GM19467 (cell line): ENCODE results near the gene RXRB.
"Not testable (repeated sequence)": the region's sequence is repeated elsewhere in the genome, so short reads cannot be mapped to it uniquely, and the experiment has no call there.

ENCODE experiments used
- ATAC-seq: cut with Tn5 transposase; IDR thresholded peaks from one replicate; pipeline ENCODE4 v1.9.1; 2021; ENCODE audit warnings: mild to moderate bottlenecking, moderate library complexity; ENCODE audit not compliant: unreplicated experiment

Gene RXRB

GRCh38 chr6:33200219-33201146 lies at the start of gene RXRB, which contains the start of gene SLC39A7:
Gene RXRB, minus strand, starts transcription at chr6:33200665. Its CDS starts 189 bp downstream, at chr6:33200476.
Gene SLC39A7, plus strand, starts transcription at chr6:33200867. Its CDS starts 379 bp downstream, at chr6:33201246.
- ATAC-seq = peak; percentile 45

GRCh38 chr6:33249732-33250630 lies 49.5 kb upstream of the RXRB start:
- no peak for ATAC-seq

DNA sequence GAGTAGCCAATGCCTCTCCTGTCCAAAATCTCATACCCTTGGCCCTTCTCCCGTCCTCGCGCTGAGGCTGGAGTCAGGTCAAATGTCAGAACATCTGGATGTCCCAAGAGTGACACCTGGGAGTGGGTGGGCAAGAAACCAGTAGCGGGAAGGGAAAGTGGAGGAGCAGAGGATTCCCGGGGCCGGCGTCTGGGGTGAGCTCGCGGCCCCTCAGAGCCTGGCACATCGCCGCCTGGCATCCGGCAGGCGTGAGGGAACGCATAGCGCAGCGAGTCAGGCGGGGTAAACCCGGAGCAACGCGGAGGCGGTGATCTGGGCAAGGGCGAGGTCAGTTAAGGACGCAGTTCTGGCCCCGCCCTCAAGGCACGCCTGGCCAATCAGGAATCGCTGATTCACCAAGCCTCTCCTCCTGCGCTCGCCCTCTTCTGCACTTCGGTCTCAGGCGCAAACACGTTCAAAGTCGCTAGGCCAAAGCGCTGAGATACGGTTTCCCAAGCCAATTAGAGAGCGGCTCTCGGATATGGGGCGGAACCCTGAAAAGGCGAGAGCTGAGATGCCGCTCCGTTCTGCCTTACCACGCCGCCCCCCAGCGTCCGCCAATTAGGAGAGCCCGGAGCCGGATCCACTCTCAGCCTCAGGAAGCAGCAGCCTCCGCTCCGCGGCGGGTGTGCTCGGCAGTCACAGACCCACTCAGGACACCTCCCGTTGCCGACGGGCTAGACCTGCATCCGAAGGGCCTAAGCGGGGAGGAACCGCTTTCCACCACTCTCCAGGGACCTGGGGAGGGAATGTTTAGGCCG lies 48.7 kb upstream of the RXRB start:
- peak; percentile 86 for ATAC-seq

GRCh38 chr6:33248643-33248931 lies 48.1 kb upstream of the RXRB start:
- peak; percentile 0 for ATAC-seq

DNA sequence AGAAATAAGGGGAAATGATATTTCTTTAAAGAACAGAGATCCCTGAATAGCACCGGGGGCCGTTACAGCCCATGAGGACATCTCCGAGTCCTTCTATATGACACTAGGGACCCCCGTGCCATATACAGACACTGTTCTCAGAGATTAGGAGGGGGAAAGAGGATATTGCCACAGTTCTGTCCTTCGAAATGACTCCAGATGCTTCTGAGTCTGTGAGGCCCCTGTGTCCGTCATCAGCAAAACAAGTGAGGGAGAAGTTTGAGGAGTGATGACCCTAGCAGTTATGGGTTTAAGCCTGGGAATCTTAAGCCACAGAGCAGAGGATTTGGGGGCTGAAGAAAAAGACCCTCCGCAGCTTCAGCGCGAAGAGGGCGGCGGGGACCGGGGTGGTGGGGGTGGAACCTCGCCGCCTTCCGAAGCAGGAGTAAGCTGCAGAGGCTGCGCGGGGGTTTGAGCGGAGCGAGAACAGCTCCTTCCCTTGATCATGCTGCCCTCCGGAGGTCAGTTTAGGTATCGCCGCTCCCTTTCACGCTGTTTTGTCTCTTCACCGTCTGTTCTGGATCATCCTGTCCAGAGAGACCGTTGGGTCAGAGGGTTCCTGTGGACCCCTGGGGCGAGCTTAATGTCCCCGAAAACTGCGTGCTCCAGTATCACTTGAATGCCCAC lies 47.6 kb upstream of the RXRB start:
- ATAC-seq = no peak

GRCh38 chr6:33243476-33243875 lies 43.0 kb upstream of the RXRB start:
- no peak for ATAC-seq

DNA sequence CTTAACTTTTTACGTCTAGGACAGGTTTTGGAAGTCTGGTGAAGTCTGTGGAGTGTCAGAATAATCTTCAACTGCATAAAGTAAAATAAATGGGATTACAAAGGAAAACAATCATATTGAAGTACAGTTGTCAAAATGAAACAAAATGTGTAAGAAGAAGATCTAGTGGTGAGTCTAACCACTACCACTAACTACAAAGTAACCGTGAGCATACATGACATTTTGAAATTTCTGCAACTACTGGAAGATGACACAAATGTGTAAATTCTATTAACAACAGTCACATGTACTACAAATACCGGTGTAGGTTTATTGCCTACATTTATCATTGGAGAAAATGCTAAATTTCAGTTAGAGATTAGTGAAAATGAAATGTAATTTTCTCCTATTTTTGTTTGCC lies 41.5 kb upstream of the RXRB start:
- no peak for ATAC-seq

GRCh38 chr6:33237741-33238140 lies 37.3 kb upstream of the RXRB start:
- ATAC-seq = no peak

- no peak for ATAC-seq
Measured at GRCh38 chr6:33236852-33237251, 36.4 kb upstream of the RXRB start.

- no peak for ATAC-seq
Measured at GRCh38 chr6:33236328-33236727, 35.9 kb upstream of the RXRB start.

GRCh38 chr6:33235221-33235634 lies 34.8 kb upstream of the RXRB start:
- ATAC-seq = no peak

- not testable (repeated sequence) for ATAC-seq
Measured at GRCh38 chr6:33226503-33227120, 26.1 kb upstream of the RXRB start.

- no peak for ATAC-seq
Measured at GRCh38 chr6:33217681-33218080, 17.2 kb upstream of the RXRB start.

DNA sequence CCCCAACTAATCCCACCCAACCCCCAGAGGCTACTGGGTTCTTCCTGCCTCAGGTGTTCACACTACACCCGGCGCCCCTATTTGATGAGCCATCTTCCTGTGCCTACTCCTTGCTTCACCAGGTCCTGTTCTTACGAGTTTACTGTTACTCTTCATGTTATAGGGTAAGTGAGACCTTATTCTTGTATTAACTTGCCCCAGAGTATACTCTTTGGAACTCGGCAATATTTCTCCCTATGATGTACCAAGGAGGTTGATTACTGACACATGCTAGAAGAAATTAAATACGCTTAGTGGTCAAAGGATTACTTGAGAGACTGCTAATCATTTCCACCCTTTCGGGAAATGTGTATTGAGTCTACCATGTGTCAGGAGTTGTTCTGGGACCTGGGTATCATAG lies 16.8 kb upstream of the RXRB start:
- no peak for ATAC-seq

DNA sequence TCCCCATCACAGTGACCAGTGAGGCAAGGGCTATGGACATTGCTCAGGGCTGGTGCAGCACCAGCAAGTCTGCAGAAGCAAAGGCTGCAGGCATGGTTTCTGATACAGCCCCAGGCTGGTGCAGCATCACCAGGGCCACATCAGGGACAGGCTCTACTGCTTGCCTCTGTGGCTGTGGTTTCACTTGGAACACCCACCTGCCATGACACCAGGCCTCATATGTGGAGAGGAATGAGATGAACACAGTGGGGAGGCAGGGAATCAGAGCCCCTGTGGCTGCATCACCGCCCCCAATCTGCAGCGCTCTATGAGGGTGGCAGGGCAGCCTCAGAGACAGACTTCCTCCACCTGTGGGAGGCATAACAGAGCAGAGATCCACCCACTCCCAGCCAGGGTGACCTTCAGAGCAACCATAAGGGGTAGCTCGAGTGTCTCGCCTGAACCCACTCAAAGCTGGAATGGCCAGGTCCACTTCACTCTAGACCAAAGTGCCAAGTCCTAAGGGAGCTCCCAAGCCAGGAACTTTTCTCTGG lies 15.7 kb upstream of the RXRB start:
- ATAC-seq = no peak

- ATAC-seq = no peak
Measured at GRCh38 chr6:33215271-33216116, 15.0 kb upstream of the RXRB start.

- ATAC-seq = no peak
Measured at GRCh38 chr6:33213989-33214335, 13.5 kb upstream of the RXRB start.

- no peak for ATAC-seq
Measured at GRCh38 chr6:33213166-33213988, 12.9 kb upstream of the RXRB start.
